Adrenal gland (tissue), 5 donors: ENCODE results near the gene SP4.

Experiments
- POLR2A ChIP-seq, 2 donors: fragments of 450-650 bp; IDR thresholded peaks; one replicate each; pipeline ENCODE4 v1.6.1; 2017; ENCODE audit warnings: antibody characterized with exemption in 2 of 2, mild to moderate bottlenecking in 2 of 2, moderate library complexity in 1 of 2
- TF ChIP-seq, protein P1 (sequence below), 6 experiments: fragments of 450-650 bp in 4 of 6; fragments of 200-600 bp in 2 of 6; sonication (generic) in 1 of 6; IDR thresholded peaks; 1 replicate in 5 of 6; 2 replicates in 1 of 6; pipeline versions ENCODE4 v1.5.1 to v1.8.0; 2016 to 2021; ENCODE audit warnings: antibody characterized with exemption in 6 of 6, mild to moderate bottlenecking in 2 of 6, moderate library complexity in 1 of 6
- donor health status: DM: no; HTN: no; CAD: no.

DNA sequence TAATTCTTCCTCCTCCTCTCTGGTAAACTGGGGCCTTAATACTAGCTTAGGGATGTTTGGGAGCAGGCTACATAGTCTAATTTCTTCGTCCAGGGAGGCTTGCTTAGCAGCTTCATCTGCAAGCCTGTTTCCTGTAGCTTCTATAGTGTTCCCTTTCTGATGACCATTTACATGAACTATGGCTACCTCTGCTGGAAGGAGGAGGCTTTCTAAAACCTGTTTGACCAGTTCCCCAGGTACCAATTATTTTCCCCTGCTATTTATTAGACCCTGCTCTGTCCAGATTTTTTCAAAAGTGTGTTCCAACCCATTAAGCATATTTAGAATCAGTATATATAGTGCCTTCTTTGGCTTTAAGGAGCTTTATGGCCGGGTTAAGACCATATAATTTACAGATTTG lies 76.1 kb downstream of the SP4 start:
- TF ChIP-seq, protein P1, sequence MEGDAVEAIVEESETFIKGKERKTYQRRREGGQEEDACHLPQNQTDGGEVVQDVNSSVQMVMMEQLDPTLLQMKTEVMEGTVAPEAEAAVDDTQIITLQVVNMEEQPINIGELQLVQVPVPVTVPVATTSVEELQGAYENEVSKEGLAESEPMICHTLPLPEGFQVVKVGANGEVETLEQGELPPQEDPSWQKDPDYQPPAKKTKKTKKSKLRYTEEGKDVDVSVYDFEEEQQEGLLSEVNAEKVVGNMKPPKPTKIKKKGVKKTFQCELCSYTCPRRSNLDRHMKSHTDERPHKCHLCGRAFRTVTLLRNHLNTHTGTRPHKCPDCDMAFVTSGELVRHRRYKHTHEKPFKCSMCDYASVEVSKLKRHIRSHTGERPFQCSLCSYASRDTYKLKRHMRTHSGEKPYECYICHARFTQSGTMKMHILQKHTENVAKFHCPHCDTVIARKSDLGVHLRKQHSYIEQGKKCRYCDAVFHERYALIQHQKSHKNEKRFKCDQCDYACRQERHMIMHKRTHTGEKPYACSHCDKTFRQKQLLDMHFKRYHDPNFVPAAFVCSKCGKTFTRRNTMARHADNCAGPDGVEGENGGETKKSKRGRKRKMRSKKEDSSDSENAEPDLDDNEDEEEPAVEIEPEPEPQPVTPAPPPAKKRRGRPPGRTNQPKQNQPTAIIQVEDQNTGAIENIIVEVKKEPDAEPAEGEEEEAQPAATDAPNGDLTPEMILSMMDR (IDR thresholded peaks at IDR 0.05), result no peak
- TF ChIP-seq POLR2A (IDR thresholded peaks at IDR 0.05), result no peak
